ENCODE results near the gene THPO. TPM values are rescaled to one million over a fixed set of nuclear protein-coding genes. Genes with fewer than 3 reads are reported as not detected.

THPO gene
- total RNA-seq, 2 donors from 2014 or later: 0.17 TPM; not detected in 1

- Histone ChIP-seq H3K27ac (no peak overlapping the region), H3K4me1 (peaks cover 9% of the 10 kb centered on the region), H3K9ac (ENCODE audit: low read depth in 2 of 2, low read length in 2 of 2) (no peak overlapping the region), H3K36me3 (no peaks in the 10 kb centered on the region), H3K9me3 (no peaks in the 10 kb centered on the region), H3K27me3 (peaks cover 30% of the 10 kb centered on the region), H3K4me3 (no peak overlapping the region)
- DNase-seq: no peak
- intact Hi-C loops (cut with DNase I): no loop called here
- TF ChIP-seq CTCF (IDR thresholded peaks at IDR 0.05): no peak
Observed at GRCh38 chr3:184383033-184383740, 5.2 kb upstream of the THPO start.

- peaks cover 9% of the 10 kb centered on the region for H3K4me1 ChIP-seq
- no peak overlapping the region for H3K27ac ChIP-seq
- H3K27me3 ChIP-seq: peaks cover 30% of the 10 kb centered on the region
- no peak for DNase-seq
- H3K9ac ChIP-seq (ENCODE audit: low read depth in 2 of 2, low read length in 2 of 2): no peak overlapping the region
- no peak overlapping the region for H3K4me3 ChIP-seq
- intact Hi-C loops (cut with DNase I): no loop called here
- H3K9me3 ChIP-seq: no peaks in the 10 kb centered on the region
- no peaks in the 10 kb centered on the region for H3K36me3 ChIP-seq
- no peak for TF ChIP-seq CTCF (IDR thresholded peaks at IDR 0.05)
Observed at GRCh38 chr3:184382326-184383032, 4.5 kb upstream of the THPO start.

GRCh38 chr3:184381261-184382224, 3.5 kb upstream of the THPO start:
- no peaks in the 10 kb centered on the region for H3K9me3 ChIP-seq
- no peaks in the 10 kb centered on the region for H3K36me3 ChIP-seq
- peaks cover 9% of the 10 kb centered on the region for H3K4me1 ChIP-seq
- H3K9ac ChIP-seq (ENCODE audit: low read depth in 2 of 2, low read length in 2 of 2): peak overlapping the region in 1 of 2 donors; percentile 43
- H3K4me3 ChIP-seq: no peak overlapping the region
- peaks cover 30% of the 10 kb centered on the region for H3K27me3 ChIP-seq
- no peak for DNase-seq
- intact Hi-C loops (cut with DNase I): no loop called here
- no peak for TF ChIP-seq CTCF (IDR thresholded peaks at IDR 0.05)
- H3K27ac ChIP-seq: no peak overlapping the region

- Histone ChIP-seq H3K4me3 (peak overlapping the region; percentile 28), H3K9me3 (no peaks in the 10 kb centered on the region), H3K36me3 (no peaks in the 10 kb centered on the region), H3K4me1 (peaks cover 9% of the 10 kb centered on the region), H3K27me3 (peaks cover 30% of the 10 kb centered on the region), H3K9ac (ENCODE audit: low read depth in 2 of 2, low read length in 2 of 2) (peak overlapping the region in 1 of 2 donors; percentile 47), H3K27ac (no peak overlapping the region)
- intact Hi-C loops (cut with DNase I): no loop called here
- TF ChIP-seq CTCF (IDR thresholded peaks at IDR 0.05): no peak
- no peak for DNase-seq
Observed at GRCh38 chr3:184380627-184381260, 2.7 kb upstream of the THPO start.

GRCh38 chr3:184380185-184380626, 2.2 kb upstream of the THPO start:
- peaks cover 9% of the 10 kb centered on the region for H3K4me1 ChIP-seq
- DNase-seq: peak; percentile 55
- no peaks in the 10 kb centered on the region for H3K36me3 ChIP-seq
- H3K9ac ChIP-seq (ENCODE audit: low read depth in 2 of 2, low read length in 2 of 2): peak overlapping the region in 1 of 2 donors; percentile 47
- peak overlapping the region; percentile 28 for H3K4me3 ChIP-seq
- H3K27me3 ChIP-seq: peaks cover 30% of the 10 kb centered on the region
- intact Hi-C loops (cut with DNase I): no loop called here
- no peaks in the 10 kb centered on the region for H3K9me3 ChIP-seq
- no peak for TF ChIP-seq CTCF (IDR thresholded peaks at IDR 0.05)
- H3K27ac ChIP-seq: no peak overlapping the region

Data from colonic mucosa (tissue), 4 donors.